ENCODE data around the gene KCNQ1OT1. TPM values are rescaled to one million over a fixed set of nuclear protein-coding genes. Genes with fewer than 3 reads are reported as not detected.
A peak's percentile ranks its signal among the peaks of the same experiment; 100 is the strongest.

The KCNQ1OT1 gene
- total and polyA plus RNA-seq, 2 experiments from 2014 or later, result 3.1 to 7.9 TPM

GRCh38 chr11:2655834-2656622, 43.8 kb downstream of the KCNQ1OT1 start:
- H3K4me1 ChIP-seq (ENCODE audit: insufficient read depth), result no peaks in the 10 kb centered on the region
- peak overlapping the region; percentile 0 for H3K4me3 ChIP-seq
- H3K4me2 ChIP-seq, result no peak overlapping the region
- no peak for DNase-seq (ENCODE audit: low spot score)
- H4K20me1 ChIP-seq (ENCODE audit: insufficient read depth, poor library complexity, severe bottlenecking), result no peaks in the 10 kb centered on the region
- H3K36me3 ChIP-seq (replicated peaks; ENCODE audit: insufficient read depth, low read depth), result no peaks in the 10 kb centered on the region
- no peaks in the 10 kb centered on the region for H3K9me2 ChIP-seq (replicated peaks; ENCODE audit: insufficient read depth)
- H3K27ac ChIP-seq, result no peak overlapping the region
- peaks cover 31% of the 10 kb centered on the region for H3K9me3 ChIP-seq (ENCODE audit: low read depth)
- no peak overlapping the region for H2AFZ ChIP-seq
- no peaks in the 10 kb centered on the region for H3K79me2 ChIP-seq
- no peak for TF ChIP-seq CTCF (IDR thresholded peaks at IDR 0.05; ENCODE audit: poor library complexity)
- no peak for TF ChIP-seq EZH2 (IDR thresholded peaks at IDR 0.05; ENCODE audit: borderline replicate concordance)
- no peak for TF ChIP-seq EZH2phosphoT487 (IDR thresholded peaks at IDR 0.05; ENCODE audit: low read depth, severe bottlenecking, unreplicated experiment)
- WGBS (ENCODE audit: low lambda C conversion rate, missing lambda C conversion rate), result 85% methylated on average over 6 of the region's 6 CpGs
- H3K27me3 ChIP-seq, result no peaks in the 10 kb centered on the region

DNA sequence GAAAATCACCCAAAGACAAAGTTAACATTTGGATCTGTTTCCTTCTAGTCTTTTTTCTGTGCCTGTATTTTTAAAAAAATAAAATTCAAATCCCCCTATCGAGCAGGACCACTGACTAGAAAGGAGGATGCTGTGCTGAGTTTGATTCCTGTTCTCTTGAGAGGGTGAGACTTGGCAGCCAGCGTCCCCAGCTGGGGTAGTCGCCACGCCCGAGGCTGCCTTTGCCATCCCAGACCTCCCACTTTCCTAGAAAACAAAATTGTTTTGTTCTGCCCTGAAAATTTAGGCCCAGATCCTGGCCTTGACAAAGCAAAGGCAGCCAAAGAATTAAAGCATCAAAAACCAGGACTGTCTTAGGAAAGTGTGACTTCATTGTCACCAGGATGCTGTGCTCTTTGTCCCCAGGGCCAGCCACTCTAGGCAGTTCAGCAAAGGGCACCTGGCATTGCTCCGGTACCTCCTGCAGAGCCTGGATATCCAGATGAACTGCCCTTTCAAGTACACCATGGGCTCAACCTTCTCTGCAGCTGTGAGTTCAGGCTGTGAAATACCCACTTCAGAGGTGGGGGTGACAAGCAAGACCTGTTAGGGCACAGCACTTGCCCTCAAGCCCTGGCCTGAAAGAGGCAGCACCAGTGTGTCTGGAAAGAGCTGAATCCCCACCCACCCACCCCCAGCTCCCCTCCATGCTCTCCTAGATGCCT, 44.6 kb downstream of the KCNQ1OT1 start:
- DNase-seq (ENCODE audit: low spot score), result no peak
- H3K4me3 ChIP-seq, result no peak overlapping the region
- H2AFZ ChIP-seq, result no peak overlapping the region
- H3K79me2 ChIP-seq, result no peaks in the 10 kb centered on the region
- no peaks in the 10 kb centered on the region for H4K20me1 ChIP-seq (ENCODE audit: insufficient read depth, poor library complexity, severe bottlenecking)
- TF ChIP-seq EZH2phosphoT487 (IDR thresholded peaks at IDR 0.05; ENCODE audit: low read depth, severe bottlenecking, unreplicated experiment) (no peak), CTCF (IDR thresholded peaks at IDR 0.05; ENCODE audit: poor library complexity) (no peak), EZH2 (IDR thresholded peaks at IDR 0.05; ENCODE audit: borderline replicate concordance) (no peak)
- H3K36me3 ChIP-seq (replicated peaks; ENCODE audit: insufficient read depth, low read depth), result no peaks in the 10 kb centered on the region
- H3K4me2 ChIP-seq, result no peak overlapping the region
- WGBS (ENCODE audit: low lambda C conversion rate, missing lambda C conversion rate), result 95% methylated on average over 6 of the region's 6 CpGs
- no peak overlapping the region for H3K27ac ChIP-seq
- H3K27me3 ChIP-seq, result no peaks in the 10 kb centered on the region
- peaks cover 31% of the 10 kb centered on the region for H3K9me3 ChIP-seq (ENCODE audit: low read depth)
- H3K4me1 ChIP-seq (ENCODE audit: insufficient read depth), result no peaks in the 10 kb centered on the region
- H3K9me2 ChIP-seq (replicated peaks; ENCODE audit: insufficient read depth), result no peaks in the 10 kb centered on the region

DNA sequence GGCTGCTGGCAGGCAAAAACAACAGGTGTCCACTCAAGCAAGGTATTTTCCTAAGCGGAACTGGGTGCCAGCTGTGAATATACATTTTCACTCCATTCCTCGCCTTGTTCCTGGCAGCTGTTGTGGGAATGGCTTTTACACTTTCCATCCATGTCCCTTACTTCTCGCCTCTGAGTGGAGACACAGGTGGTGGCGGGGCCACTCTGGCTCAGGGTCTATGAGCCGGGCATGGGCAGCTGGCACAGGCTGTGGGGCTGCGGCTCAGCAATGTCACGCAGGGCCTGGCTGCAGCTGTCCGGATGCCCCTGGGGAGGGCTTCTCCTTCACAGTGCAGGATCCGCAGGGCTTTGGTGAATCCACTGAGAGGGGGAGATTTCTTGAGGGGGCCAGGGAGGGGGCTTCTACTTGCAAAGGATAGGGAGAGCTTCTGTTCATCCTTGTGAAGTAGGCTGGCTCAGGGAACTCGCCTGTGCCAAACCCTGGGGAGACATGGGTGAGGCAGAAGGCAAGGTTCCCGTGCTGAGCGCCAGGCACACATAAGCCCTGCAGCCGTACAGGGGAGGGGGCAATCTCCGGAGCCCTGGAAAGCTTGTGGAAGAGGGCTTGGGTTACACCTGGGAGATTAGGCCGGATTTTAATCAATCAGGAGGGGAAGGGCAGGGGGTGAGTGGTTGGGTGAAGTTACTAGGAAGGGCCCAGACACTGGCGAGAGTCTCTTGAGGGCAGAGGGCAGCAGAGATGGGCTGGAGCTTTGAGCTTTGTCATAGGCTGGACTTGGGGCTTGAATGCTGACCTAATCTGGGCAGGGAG, 45.7 kb downstream of the KCNQ1OT1 start:
- no peak overlapping the region for H3K4me3 ChIP-seq
- H3K79me2 ChIP-seq, result no peaks in the 10 kb centered on the region
- no peak for DNase-seq (ENCODE audit: low spot score)
- H3K9me2 ChIP-seq (replicated peaks; ENCODE audit: insufficient read depth), result no peaks in the 10 kb centered on the region
- no peak overlapping the region for H3K27ac ChIP-seq
- 95% methylated on average over 16 of the region's 16 CpGs for WGBS (ENCODE audit: low lambda C conversion rate, missing lambda C conversion rate)
- no peaks in the 10 kb centered on the region for H3K36me3 ChIP-seq (replicated peaks; ENCODE audit: insufficient read depth, low read depth)
- H3K4me2 ChIP-seq, result no peak overlapping the region
- no peak overlapping the region for H2AFZ ChIP-seq
- no peaks in the 10 kb centered on the region for H3K27me3 ChIP-seq
- TF ChIP-seq EZH2 (IDR thresholded peaks at IDR 0.05; ENCODE audit: borderline replicate concordance) (no peak), EZH2phosphoT487 (IDR thresholded peaks at IDR 0.05; ENCODE audit: low read depth, severe bottlenecking, unreplicated experiment) (no peak), CTCF (IDR thresholded peaks at IDR 0.05; ENCODE audit: poor library complexity) (no peak)
- H3K9me3 ChIP-seq (ENCODE audit: low read depth), result peaks cover 31% of the 10 kb centered on the region
- no peaks in the 10 kb centered on the region for H4K20me1 ChIP-seq (ENCODE audit: insufficient read depth, poor library complexity, severe bottlenecking)
- H3K4me1 ChIP-seq (ENCODE audit: insufficient read depth), result no peaks in the 10 kb centered on the region

All from hepatocyte (in vitro differentiated cells).